GM21576 (cell line): ENCODE results near the gene TSPAN11.
"Not testable (repeated sequence)": the region's sequence is repeated elsewhere in the genome, so short reads cannot be mapped to it uniquely, and the experiment has no call there.

Experiments used
- ATAC-seq: cut with Tn5 transposase; IDR thresholded peaks from one replicate; pipeline ENCODE4 v1.9.1; 2021; ENCODE audit warnings: mild to moderate bottlenecking, moderate library complexity; ENCODE audit not compliant: unreplicated experiment

TSPAN11 gene, protein sequence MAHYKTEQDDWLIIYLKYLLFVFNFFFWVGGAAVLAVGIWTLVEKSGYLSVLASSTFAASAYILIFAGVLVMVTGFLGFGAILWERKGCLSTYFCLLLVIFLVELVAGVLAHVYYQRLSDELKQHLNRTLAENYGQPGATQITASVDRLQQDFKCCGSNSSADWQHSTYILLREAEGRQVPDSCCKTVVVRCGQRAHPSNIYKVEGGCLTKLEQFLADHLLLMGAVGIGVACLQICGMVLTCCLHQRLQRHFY

DNA sequence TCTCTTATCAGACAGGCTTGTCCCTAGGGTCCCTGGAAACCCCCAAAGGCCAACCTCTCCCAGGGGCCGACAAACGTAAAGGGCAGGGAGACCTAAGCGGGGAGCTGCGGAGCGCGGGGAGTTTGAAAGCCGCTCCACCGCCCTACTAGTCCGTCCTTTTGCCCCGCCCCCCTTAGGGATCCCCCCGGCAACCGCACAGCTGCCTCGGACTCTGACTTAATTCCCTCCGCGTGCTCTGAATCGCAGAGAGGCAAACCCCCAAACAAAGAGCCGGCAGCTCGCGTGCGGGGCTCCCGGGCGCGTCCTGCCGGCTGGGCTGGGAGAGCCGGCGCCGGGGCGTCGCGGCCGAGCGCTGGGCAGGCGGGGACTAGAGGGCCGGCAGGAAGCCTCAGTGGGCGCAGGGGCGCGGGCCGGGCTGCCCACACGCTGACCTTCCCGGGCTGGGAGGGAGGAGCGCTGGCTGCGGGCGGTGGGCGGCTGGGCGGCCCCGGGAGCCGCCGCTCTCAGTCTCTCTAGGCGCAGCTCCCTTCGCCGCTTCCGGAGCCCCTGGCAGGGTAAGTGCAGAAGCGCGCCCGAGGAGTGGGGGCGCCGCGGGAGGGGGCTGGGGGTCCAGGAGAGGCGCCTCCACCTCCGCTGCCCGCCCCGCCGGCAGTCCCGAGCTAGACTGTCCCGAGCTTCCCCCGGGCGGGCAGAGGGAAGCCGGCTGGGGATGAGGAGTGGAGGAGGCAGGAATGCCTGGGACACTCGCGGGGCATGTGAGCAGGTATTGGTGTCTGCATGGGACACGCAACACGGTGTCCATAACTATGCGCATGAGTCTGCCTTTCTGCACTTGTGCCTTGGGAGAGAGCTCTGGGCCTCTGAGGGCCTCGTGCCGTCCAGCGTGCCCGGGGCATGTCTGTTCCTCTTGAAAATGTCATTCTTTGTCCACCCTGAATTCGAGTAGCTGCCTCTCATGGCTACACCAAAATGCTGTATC is at the start of gene TSPAN11:
Gene TSPAN11, plus strand, starts transcription at position 506 of the 979 bp plus-strand sequence. CDS start 27,244 bp downstream, outside the sequence.
- no peak for ATAC-seq

DNA sequence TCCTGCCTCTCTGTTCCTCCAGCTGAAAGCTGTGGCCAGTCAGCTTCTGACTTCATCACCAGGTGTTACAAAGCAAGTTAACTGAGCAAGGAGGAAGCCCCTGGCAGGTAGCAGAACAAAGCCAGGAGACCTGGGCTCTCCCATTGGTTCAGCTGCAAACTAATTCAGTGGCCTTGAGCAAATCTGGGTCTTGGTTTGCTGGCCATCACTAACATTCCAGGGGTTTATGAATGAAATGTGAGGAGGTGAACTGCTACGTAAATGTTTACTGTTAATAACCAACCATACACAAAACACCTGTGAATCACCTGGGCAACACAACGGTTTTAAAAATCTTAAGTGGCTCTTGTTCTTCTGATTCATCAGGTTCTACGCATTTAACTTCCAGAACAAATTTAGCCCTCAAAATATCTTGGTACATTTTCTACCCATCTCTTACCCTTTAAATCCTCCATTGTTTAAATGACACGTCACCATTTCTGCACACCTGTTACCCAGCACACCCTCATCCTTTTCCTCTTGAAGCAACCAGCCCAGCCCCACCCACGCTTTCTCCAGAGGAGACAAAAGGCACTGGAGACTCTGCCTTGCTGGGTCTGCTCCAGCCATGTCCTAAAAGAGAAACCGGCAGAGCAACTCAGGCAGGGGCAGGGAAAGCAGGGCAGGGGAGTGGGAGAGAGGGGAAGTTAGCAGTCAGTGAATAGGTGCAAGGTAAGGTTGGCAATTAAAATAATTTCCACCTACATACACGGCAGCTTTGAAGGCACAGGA is 49.3 kb upstream of the TSPAN11 start:
- ATAC-seq: no peak

DNA sequence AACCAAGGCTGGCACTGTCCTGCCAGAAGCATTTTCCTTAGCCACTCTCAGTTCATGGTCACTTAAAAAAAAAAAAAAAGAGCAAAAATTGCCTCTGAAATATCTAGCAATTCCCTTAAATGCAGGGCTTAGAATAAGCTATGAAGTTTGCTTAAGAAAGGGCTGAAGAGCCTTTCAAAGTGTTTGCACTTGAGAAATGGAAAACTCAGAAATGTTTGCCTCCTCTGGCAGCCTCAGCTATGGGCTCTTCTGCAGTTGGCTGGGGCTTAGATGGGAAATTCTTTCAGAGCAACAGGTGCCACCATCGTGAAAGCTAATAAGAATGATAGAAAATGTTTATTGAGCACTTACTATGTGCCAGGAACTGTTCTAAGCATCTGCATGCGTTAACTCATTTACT is 48.5 kb upstream of the TSPAN11 start:
- ATAC-seq: no peak

DNA sequence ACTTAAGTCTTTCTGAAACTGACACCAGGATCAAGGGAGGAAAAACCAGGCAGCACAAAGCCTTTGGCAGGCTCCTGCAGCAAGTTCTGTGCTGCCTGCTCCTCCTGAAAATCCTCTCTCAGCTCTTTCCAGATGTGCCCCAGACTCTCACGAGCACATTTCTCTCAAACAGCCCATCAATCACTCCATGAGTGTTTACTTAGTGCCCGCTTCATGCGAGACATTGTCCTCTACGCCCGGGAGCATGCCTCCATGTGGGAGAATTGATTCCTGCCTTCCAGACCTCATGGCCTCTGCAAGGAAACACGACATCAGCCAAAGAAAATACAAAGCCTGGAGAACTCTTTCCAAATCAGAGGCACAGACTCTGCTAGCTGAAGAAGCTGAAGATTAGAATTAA is 46.5 kb upstream of the TSPAN11 start:
- no peak for ATAC-seq

DNA sequence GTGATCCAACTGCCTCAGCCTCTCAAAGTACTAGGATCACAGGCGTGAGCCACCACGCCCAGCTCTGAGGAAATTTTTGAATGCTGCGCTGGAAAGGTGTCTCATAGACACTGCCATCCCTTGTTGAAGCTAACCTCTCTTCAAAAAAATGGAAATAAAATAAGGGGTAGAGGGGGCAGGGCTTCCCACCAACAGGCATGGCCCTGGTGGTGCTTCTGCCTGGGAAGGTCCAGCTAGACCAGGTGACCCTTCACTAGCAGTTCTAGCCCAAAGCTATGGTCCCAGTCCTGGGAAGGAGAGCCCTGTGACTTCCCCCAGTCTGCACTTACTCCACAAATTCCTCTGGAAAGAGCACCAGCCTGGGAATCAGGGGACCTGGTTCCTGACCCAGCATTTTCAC is 45.7 kb upstream of the TSPAN11 start:
- no peak for ATAC-seq

DNA sequence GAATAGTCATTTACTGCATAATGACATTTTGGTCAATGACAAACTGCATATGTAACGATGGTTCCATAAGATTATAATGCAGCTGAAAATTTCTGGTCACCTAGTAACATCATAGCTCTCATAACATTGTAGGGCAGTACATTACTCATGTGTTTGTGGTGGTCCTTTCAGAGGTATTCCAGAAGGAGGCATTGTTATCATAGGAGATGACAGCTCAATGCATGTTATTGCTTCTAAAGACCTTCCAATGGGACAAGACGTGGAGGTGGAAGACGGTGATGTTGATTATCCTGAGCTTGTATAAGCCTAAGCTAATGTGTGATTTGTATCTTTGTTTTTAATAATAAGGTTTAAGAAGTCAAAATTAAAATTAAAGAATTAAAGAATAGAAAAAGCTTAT is 43.8 kb upstream of the TSPAN11 start:
- no peak for ATAC-seq

DNA sequence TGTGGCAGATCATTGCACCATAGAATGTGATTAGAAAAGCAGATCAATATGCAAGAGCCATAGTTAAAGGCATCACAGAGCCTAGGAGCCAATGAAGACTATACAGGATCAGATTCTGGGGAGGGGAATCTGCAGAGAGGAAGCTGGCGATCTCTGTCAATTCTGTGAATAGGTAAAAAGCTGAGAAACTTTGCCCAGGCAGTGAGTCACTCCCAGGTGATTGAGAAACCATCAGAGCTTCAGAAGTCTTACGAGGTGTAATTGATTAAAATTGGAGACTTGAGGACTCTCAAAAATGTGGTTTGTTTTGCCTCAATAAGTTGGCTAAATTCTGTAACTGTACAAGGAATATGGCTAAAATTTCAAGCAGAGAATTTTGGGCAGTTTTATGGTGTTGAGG is 41.7 kb upstream of the TSPAN11 start:
- ATAC-seq: no peak

DNA sequence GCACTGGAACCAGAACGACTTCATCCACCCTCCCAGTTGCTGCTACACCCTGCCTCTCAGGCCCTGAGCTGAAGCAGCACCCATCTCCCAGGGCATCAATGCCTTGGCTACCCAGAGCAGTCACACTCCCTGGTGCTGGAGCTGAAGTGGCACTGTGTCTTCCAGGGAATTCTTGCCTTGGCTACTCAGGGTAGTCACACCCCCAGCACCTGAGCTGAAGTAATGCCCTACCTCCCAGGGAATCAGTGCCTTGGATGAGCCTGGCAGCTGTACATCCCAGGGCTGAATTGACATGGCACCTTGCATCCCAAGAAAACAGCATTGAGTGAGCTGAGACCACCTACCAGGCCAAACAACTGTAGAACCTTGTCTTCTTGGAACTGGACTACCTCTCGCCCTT is 41.2 kb upstream of the TSPAN11 start:
- no peak for ATAC-seq

DNA sequence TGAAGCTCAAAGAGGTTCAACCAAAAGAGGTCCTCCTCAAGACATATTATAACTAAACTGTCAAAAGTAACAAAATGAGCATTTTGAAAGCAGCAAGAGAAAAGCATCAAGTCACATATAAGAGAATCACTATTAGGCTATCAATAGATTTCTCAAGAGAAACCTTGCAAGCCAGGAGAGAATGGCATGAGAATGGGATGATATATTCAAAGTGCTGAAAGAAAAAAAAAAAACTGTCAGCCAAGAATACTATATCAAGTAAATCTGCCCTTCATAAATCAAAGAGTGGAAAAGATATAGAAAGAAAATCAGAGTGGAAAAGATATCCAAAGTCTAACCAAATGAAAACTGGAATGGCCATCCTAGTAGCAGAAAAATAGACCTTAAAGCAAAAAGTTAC is 39.3 kb upstream of the TSPAN11 start:
- ATAC-seq: no peak

DNA sequence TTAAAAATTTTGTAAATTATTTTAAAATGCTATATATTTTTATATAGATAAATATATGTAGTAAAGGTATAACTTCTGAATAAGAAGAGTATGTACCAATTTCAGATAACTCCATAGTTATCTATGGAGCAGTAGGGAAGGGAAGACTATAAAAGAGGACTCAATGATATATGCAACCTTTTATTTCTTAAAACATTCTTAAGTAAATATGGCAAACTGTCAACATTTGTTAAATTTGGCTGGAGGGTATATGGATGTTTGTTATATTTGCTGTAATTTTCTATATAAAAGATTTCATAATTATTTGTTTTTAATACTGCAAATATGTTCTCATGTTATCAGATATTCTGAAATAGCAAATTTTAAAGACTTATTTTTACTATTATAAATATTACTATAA is 38.3 kb upstream of the TSPAN11 start:
- no peak for ATAC-seq

DNA sequence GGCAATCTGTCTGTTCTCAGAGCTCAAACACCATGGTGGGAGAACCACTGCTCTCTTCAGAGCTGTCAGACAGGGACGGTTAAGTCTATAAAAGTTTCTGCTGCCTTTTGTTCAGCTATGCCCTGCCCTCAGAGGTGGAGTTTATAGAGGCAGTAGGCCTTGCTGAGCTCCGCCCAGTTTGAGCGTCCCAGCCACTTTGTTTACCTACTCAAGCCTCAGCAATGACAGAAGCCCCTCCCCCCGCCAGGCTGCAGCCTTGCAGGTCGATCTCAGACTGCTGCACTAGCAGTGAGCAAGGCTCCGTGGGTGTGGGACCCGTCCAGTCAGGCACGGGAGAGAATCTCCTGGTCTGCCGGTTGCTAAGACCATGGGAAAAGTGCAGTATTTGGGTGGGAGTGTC is 32.0 kb upstream of the TSPAN11 start:
- ATAC-seq: not testable (repeated sequence)

DNA sequence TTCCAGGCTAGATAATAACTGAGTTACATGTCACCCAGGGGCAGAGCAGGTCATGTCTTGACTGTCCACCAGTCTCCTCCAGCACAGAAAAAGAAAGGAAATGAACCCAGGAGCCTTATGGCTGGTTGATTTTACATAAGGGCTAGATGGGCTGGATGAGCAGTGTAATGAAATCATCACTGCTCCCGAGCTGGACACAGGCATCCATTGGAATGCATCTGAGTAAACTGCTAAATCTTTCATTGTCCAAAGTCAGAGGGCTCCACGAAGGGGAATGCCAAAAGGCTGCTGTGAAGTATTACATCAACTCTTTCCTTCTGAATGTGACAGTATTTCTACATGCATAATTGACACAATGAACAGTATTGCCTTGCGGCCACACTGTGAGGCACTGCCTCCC is 30.1 kb upstream of the TSPAN11 start:
- no peak for ATAC-seq

DNA sequence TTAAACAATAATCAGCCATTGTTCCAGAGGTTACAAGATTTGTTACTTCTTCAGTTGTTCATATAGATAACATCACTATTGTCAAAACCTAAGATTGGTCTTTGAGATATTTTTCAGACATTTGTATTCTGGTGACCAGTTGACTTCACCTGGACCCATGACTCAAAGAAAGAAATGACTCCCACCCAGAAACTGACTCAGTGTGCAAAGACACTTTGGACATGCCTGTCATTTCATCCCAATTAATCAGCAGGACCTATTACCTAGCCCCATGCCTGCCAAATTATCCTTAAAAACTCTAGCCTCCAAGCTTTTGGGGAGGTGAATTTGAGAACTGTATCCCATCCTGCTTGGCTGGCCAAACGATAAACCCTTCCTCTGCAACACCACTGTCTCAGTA is 27.7 kb upstream of the TSPAN11 start:
- no peak for ATAC-seq

DNA sequence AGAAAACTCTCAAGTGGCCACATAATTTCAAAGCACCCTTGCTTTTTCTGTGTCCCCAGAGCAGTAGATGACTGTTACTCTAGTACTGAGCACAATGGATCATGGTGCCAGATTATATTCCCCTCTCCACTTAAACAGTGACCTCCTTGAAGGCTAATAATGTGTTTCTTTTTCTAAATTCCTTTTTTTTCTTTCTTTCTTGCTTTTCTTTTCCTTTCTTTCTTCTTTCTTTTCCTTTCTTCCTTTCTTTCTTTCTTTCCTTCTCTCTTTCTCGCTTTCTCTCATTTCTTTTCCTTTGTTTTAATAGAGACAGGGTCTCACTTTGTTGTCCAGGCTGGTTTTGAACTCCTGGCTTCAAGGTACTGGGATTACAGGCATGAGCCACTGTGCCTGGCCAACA is 26.2 kb upstream of the TSPAN11 start:
- no peak for ATAC-seq

DNA sequence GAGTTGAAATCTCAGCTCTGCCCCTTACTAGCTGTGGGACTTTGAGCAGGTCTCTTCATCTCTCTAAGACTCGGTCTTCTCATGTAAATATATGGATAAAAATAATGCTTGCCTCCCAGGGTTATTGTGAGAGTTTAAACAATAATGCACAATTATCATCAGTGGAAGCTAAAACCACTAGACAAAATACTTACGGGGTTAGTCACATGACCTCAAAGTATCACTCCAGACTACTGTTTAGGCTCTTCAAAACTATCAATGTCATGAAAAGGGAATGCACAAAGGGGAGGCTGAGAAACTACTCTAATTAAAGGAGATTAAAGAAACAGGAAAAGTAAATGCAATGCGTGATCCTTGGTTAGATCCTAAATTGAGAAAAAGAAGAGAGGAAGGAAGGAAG is 24.5 kb upstream of the TSPAN11 start:
- ATAC-seq: no peak

DNA sequence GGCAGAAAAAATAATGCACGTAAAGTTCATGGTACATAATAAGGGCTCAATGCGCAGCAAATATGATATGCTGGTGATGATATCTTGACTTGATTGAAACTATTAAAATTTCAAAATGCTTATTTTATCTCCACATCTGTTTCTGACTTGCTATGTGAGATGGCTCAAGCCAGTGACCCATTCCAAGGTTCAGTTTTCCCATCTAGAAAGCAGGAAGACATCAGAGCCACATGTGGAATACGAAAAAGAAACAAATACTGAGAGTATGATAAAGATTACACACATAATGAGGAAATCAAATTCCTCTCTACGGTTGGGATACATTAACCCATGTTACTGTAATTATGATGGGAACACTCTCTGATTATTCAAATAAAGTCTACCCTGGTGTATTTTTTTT is 24.0 kb upstream of the TSPAN11 start:
- ATAC-seq: no peak

DNA sequence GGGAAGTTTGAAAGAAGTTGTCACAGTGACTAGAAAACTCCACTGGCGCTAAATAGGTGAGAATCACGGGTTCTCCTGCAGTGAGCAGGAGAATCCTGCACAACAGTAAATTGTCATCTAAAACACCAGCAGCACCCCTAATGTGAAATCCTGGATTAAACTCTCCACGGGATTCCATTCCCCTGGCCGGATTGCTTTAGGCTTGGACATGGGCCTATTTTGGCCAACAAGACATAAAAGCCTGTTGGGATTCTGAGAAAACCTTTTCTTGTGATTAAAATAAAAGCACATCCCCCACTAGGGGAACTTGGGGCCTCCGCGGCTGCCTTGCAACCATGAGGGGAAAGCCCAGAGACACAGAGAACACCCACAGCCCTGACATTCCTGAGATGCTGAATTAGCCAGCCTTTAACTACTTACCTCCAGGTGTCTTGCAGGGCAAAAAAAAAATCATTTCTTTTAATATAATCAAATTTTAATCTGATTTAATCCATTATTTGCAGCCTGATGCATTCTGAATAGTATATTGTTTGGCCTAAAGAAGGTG is 21.0 kb upstream of the TSPAN11 start:
- ATAC-seq: no peak

DNA sequence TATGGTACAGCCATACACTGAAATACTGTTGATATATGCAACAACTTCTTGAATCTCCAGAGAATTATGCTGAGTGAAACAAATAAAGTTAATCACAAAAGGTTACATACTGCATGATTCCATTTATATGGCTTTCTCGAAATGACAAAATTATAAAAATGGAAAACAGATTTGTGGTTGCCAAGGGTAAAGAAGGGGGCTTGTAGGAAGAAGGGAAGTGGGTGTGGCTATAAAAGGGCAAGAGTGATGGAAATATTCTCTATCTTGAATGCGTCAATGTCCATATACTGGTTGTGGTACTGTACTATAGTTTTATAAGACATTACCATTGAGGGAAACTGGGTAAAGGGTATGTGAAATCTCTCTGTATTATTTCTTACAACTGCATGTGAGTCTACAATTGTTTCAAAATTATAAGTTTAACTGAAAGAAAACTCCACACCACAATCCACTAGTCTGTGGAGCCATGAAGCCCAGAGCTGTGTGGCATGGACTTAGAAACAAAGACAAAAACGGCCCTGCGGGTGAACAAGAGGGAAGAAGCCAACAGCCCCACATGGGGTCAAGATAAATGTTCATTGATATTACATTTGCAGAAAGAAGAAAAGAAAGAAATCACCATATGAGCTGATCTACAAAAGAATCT is 18.3 kb upstream of the TSPAN11 start:
- ATAC-seq: no peak

DNA sequence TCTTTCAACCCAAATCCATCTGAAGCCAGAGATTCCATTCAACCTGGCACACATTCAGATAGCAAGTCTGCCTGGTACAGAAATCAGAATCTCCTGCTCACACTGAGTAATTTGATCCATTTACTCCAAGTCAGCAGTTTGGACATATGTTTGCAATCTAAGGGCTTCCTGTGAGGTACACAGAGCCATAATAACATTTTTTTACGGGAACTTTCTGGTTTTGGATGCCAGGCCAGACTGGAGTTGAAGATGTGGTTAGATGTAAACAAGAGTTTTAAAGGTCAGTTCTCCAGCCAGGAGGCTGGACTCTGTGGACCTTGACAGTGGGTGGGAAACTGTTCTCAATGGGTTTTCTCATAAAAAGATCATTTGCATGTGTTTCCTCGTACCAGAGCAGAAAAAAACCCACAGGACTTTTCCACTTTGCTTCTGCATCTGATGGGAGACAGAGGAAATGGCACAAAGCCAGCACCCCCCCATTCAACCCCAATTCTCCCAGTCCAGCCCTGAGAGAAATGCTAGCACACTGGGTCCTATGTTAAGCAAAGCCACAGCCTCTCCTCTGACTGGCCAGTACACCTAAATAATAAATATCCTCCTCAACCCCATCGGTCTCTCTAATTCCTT is 17.7 kb upstream of the TSPAN11 start:
- no peak for ATAC-seq

DNA sequence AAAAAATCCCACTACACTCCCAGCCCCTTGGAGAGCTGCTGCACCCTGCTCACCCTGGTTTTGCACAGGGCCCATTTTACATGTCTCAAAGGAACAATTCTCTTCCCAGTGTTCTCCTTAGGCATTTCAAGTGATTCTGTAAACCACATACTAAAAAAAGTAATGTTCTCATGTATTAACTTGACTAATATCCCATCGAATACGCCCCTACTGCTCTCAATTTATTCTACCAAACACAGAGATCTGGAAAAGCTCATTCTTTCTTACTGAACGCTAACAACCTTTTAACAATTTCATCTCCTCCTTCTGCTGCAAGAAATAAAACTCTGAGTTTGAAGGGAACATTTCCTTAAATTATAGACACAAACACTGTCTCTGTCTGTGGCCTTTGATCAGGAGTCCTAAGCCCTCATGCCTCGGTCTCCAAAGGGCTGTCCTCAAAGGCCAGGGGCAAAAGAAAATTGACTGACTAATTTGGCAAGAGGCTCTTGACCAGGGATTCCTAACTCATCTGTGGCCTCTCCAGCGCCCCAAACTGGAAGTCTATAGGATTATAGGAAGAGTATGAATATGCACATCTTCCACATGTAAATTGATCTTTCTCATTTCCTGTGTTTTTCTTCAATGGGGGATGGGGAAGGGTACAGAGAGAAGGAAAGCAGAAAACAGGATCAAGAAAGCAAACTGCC is 17.1 kb upstream of the TSPAN11 start:
- no peak for ATAC-seq
